RWPE2 (cell line): Measurements from ENCODE around the gene NID1.

ENCODE experiments used
- ATAC-seq: fragments of 200-7000 bp; cut with Tn5 transposase; 3 replicates; pipeline ENCODE4 v1.9.1; 2021; ENCODE audit warnings: low read depth
- DNase-seq: peaks from one replicate; pipeline ENCODE4 v3.0.0-alpha.2; 2020; ENCODE audit warnings: low spot score
- H3K27ac ChIP-seq: fragments of 450-650 bp; 2 replicates; pipeline ENCODE4 v1.5.1; 2017; ENCODE audit warnings: mild to moderate bottlenecking; ENCODE audit not compliant: poor library complexity, severe bottlenecking
- H3K27me3 ChIP-seq: fragments of 250-450 bp; sonication (Bioruptor Pico); 2 replicates; pipeline ENCODE4 v1.5.1; 2021; ENCODE audit warnings: mild to moderate bottlenecking, moderate library complexity; ENCODE audit not compliant: insufficient read depth, poor library complexity, severe bottlenecking
- H3K36me3 ChIP-seq: fragments of 250-450 bp; sonication (Bioruptor Pico); 2 replicates; pipeline ENCODE4 v1.5.1; 2020; ENCODE audit warnings: low read depth, mild to moderate bottlenecking, moderate library complexity
- H3K4me1 ChIP-seq: fragments of 250-450 bp; sonication (Bioruptor Pico); 2 replicates; pipeline ENCODE4 v1.5.1; 2021; ENCODE audit warnings: mild to moderate bottlenecking, moderate library complexity; ENCODE audit not compliant: insufficient read depth, poor library complexity, severe bottlenecking
- H3K4me3 ChIP-seq: fragments of 250-450 bp; sonication (Bioruptor Pico); 2 replicates; pipeline ENCODE4 v1.5.1; 2021; ENCODE audit warnings: mild to moderate bottlenecking, moderate library complexity; ENCODE audit not compliant: severe bottlenecking
- H3K9me3 ChIP-seq: fragments of 250-450 bp; sonication (Bioruptor Pico); 2 replicates; pipeline ENCODE4 v1.5.1; 2021; ENCODE audit warnings: mild to moderate bottlenecking, moderate library complexity; ENCODE audit not compliant: severe bottlenecking
- CTCF ChIP-seq: fragments of 450-650 bp; IDR thresholded peaks from one replicate; pipeline ENCODE4 v1.5.1; 2017; ENCODE audit warnings: mild to moderate bottlenecking, moderate library complexity; ENCODE audit not compliant: poor library complexity, severe bottlenecking

Gene NID1

GRCh38 chr1:236029428-236029940 is 35.4 kb downstream of the NID1 start:
- peaks cover 16% of the 10 kb centered on the region for H3K36me3 ChIP-seq
- no peak overlapping the region for H3K4me3 ChIP-seq
- no peak overlapping the region for H3K27ac ChIP-seq
- H3K4me1 ChIP-seq, result no peaks in the 10 kb centered on the region
- DNase-seq (no peak), ATAC-seq (no peak)
- no peaks in the 10 kb centered on the region for H3K27me3 ChIP-seq
- TF ChIP-seq CTCF, result no peak
- no peaks in the 10 kb centered on the region for H3K9me3 ChIP-seq

- Histone ChIP-seq H3K4me1 (no peaks in the 10 kb centered on the region), H3K9me3 (no peaks in the 10 kb centered on the region), H3K27ac (no peak overlapping the region), H3K36me3 (peaks cover 23% of the 10 kb centered on the region), H3K27me3 (no peaks in the 10 kb centered on the region), H3K4me3 (no peak overlapping the region)
- ATAC-seq (no peak), DNase-seq (no peak)
- TF ChIP-seq CTCF, result no peak
These were observed 37.8 kb downstream of the NID1 start for GRCh38 chr1:236027104-236027503.

GRCh38 chr1:236025836-236026235 is 39.1 kb downstream of the NID1 start:
- Histone ChIP-seq H3K27ac (no peak overlapping the region), H3K9me3 (no peaks in the 10 kb centered on the region), H3K27me3 (no peaks in the 10 kb centered on the region), H3K4me3 (no peak overlapping the region), H3K4me1 (no peaks in the 10 kb centered on the region), H3K36me3 (peaks cover 23% of the 10 kb centered on the region)
- no peak for TF ChIP-seq CTCF
- ATAC-seq, result no peak
- no peak for DNase-seq

GRCh38 chr1:236024641-236025040 is 40.2 kb downstream of the NID1 start:
- TF ChIP-seq CTCF, result no peak
- no peak for ATAC-seq
- H3K9me3 ChIP-seq, result no peaks in the 10 kb centered on the region
- no peak overlapping the region for H3K4me3 ChIP-seq
- no peak for DNase-seq
- H3K4me1 ChIP-seq, result no peaks in the 10 kb centered on the region
- H3K27ac ChIP-seq, result no peak overlapping the region
- no peaks in the 10 kb centered on the region for H3K27me3 ChIP-seq
- H3K36me3 ChIP-seq, result peaks cover 23% of the 10 kb centered on the region

- no peak overlapping the region for H3K27ac ChIP-seq
- no peaks in the 10 kb centered on the region for H3K9me3 ChIP-seq
- no peaks in the 10 kb centered on the region for H3K27me3 ChIP-seq
- no peak for ATAC-seq
- H3K4me3 ChIP-seq, result no peak overlapping the region
- no peaks in the 10 kb centered on the region for H3K4me1 ChIP-seq
- no peak for DNase-seq
- H3K36me3 ChIP-seq, result peaks cover 23% of the 10 kb centered on the region
- no peak for TF ChIP-seq CTCF
These were observed 40.8 kb downstream of the NID1 start for GRCh38 chr1:236023926-236024565.
